ENCODE results near the gene TTC39B.
"Not testable (repeated sequence)": the region's sequence is repeated elsewhere in the genome, so short reads cannot be mapped to it uniquely, and the experiment has no call there.

The TTC39B gene

GRCh38 chr9:15306757-15307522, at the start of gene TTC39B:
Gene TTC39B (minus strand): TSS chr9:15307216. CDS start chr9:15307125, 91 bp downstream.
- peak; percentile 41 for DNase-seq (ENCODE audit: low read depth, low spot score)

GRCh38 chr9:15355669-15356068, 48.7 kb upstream of the TTC39B start:
- no peak for DNase-seq (ENCODE audit: low read depth, low spot score)

DNA sequence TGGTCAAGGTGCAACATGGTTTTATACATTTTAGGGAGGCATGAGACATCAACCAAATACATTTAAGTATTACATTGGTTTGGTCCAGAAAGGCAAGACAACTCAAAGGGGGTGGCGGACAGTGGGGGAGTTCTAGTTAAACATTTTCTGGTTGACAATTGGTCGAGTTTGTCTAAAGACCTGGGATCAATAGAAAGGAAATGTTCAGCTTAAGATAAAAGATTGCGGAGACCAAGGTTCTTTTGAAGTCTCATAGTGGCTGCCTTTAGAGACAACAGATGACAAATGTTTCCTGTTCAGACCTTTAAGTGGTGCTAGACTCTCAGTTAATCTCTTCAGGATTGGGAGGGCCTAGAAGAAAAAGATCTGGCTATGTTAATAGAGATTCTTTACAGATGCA, 47.7 kb upstream of the TTC39B start:
- DNase-seq (ENCODE audit: low read depth, low spot score), result no peak

- DNase-seq (ENCODE audit: low read depth, low spot score), result no peak
Measured at GRCh38 chr9:15353892-15354291, 46.9 kb upstream of the TTC39B start.

GRCh38 chr9:15352306-15352705, 45.3 kb upstream of the TTC39B start:
- no peak for DNase-seq (ENCODE audit: low read depth, low spot score)

- DNase-seq (ENCODE audit: low read depth, low spot score), result no peak
Measured at GRCh38 chr9:15349892-15350761, 43.1 kb upstream of the TTC39B start.

- DNase-seq (ENCODE audit: low read depth, low spot score), result no peak
Measured at GRCh38 chr9:15346837-15347236, 39.8 kb upstream of the TTC39B start.

DNA sequence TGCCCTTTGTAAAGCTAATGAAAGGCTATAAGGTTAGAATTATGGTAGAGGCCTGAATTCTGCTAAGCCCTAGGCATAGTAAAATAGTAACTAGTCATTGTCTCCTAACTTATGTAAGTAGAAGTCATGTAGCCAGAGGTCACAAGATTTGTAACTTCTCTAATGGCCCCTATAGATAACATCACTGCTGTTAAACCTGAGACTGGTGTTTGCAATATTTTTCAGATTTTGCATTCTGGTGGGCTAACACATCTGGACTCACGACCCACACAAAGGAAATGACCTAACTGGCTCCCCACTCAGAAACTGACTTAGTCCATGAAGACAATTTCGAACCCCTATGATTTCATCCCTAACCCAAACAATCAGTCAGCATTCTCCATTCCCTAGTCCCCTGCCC, 37.2 kb upstream of the TTC39B start:
- no peak for DNase-seq (ENCODE audit: low read depth, low spot score)

DNA sequence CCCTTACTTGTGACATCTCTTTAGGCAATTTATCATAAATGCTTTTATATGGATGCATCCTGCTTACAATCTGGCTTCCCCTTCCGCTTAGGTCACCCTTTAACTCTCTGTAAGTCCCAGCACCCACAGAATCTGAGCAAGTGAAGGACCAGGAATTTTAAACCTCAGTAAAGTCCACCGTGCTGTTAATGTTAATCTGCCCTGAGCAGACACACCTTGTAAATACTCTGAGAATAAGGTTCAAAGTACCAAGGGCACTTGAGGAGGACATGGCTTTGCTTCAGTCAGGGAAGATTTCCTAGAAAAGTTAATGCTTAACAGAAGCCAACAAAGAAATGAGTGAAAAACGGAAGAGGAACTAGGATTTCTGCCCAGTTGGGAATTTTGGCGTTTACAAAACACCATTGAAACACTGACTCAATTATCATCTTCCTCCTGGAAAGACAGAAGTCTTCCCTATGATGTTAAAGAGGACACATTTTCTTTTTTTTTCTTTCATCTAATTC, 26.4 kb upstream of the TTC39B start:
- no peak for DNase-seq (ENCODE audit: low read depth, low spot score)

GRCh38 chr9:15332939-15333338, 25.9 kb upstream of the TTC39B start:
- no peak for DNase-seq (ENCODE audit: low read depth, low spot score)

- DNase-seq (ENCODE audit: low read depth, low spot score), result no peak
Measured at GRCh38 chr9:15329539-15330109, 22.6 kb upstream of the TTC39B start.

DNA sequence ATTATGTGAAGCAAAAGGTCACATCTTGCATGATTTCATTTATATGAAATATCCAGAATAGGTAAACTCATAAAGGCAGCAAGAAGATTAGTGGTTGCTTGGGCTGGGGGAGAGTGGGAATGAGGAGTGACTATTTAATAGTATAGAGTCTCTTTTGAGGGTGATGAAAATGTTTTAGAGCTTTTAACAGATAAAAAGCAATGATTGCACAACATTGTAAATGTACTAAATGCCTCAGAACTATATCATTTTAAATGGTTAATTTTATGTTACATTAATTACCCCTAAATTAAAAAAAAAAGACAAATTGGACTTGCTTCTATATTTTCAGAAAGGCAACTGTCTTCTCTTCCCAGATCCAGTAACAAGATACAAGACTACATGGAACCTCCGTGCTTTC, 21.9 kb upstream of the TTC39B start:
- no peak for DNase-seq (ENCODE audit: low read depth, low spot score)

DNA sequence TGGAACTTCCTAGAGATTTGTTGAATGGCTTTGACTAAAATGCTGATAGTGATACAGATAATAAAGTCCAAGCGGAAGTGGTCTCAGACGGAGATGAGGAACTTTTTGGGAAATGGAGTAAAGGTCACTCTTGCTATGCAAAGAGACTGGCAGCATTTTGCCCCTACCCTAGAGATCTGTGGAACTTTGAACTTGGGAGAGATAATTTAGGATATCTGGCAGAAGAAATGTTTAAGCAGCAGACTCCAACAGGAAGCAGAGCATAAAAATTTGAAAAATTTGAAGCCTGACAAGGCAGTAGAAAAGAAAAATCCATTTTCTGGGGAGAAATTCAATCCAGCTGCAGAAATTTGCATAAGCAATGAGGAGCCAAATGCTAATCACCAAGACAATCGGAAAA, 15.7 kb upstream of the TTC39B start:
- not testable (repeated sequence) for DNase-seq (ENCODE audit: low read depth, low spot score)

- DNase-seq (ENCODE audit: low read depth, low spot score), result not testable (repeated sequence)
Measured at GRCh38 chr9:15319661-15320060, 12.6 kb upstream of the TTC39B start.

- no peak for DNase-seq (ENCODE audit: low read depth, low spot score)
Measured at GRCh38 chr9:15317836-15318235, 10.8 kb upstream of the TTC39B start.

GRCh38 chr9:15311607-15312006, 4.6 kb upstream of the TTC39B start:
- DNase-seq (ENCODE audit: low read depth, low spot score), result no peak

DNA sequence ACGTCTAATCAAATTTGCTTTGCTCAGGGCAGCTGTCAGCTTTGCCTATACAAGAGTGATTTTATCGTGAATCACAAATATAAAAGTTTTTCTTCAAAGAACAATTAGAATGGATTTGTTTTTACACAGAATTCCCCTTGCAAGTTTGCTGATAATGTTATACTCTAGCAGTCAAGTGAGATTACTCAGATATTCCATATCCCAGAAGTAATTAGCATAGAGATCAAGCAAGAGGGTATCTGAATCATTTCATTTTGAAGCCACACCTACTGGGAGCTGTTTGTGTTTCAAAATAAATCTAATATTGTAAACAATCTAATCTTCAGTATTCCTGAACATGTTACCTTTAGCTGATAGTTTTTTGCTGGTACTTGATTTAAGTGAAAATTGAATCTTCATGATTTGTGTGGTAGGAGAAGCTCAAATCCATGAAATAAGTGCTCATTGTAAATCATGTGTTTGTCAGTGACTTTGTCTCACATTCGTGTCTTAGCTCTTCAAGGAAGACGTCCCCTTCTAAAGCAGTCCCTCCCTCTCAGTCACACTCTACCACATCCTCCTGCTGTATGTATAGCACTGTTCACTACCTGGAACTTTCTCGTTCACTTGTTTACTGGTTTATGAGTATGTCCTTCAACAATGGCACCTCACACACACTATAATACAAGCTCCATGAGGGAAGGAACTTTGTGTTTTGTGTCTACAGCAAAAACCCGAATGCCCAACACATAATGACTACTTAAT, 3.3 kb upstream of the TTC39B start:
- no peak for DNase-seq (ENCODE audit: low read depth, low spot score)

- no peak for DNase-seq (ENCODE audit: low read depth, low spot score)
Measured at GRCh38 chr9:15308511-15308910, 1.5 kb upstream of the TTC39B start.

- DNase-seq (ENCODE audit: low read depth, low spot score), result no peak
Measured at GRCh38 chr9:15307523-15307841, 466 bp upstream of the TTC39B start.

DNA sequence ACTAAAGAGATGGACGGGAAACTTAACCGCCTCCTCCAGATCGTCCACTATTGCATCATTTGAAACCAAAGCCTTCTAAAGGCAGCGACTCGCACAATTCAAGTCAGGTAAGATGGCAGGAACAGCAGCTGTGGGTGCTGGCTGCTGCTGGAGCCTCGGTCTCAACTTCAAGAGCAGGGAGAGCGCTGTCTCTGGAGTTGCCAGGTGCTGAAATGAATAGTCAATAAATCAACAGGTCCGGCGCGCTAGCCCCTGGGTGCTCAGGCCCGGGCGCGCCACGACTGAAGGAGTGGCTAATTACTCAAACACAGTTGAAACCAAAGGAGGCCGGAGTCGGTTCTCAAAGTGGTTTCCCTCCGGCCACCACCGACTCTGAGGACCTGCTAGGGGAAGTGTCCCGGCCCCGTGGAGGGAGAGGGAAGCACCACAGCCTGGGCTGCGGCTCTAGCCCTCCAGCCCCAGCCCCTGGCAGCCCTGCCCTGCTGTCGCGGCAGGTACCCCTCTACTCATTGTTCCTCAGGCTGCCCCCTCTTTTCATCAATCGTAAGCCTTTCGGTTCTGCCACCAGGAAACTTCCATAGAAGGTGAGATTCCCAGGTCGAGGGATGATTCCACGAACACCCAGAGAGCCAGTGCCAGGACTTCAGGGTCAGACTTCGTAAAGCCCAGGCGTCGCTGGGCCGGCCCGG, 804 bp downstream of the TTC39B start:
- no peak for DNase-seq (ENCODE audit: low read depth, low spot score)

DNA sequence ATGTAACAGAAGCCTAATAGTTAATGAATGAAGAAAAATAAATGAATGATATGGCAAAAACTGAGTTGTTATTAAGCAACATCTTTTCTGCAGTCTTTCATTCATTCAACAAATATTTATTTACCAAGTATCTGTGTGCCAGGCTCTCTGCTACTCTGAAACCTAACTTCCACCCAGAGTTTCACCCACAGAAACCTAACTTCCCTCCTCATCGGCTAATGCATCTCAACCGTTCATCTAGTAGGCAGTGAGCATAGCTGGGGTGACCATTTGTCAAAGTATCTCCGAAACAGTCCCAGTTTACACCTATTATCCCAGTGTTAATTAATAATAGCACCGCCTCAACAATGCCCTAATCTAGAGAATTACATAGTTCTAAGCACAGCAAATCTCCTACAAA, 1.5 kb downstream of the TTC39B start:
- DNase-seq (ENCODE audit: low read depth, low spot score), result no peak

All from activated naive CD8-positive, alpha-beta T cell treated with anti-CD3 and anti-CD28 coated beads, Interleukin-2, amount 50 U/mL, for 16 hours (primary cell).